ENCODE data around the gene RREB1. TPM values are rescaled to one million over a fixed set of nuclear protein-coding genes. Genes with fewer than 3 reads are reported as not detected.
"Not testable (repeated sequence)": the region's sequence is repeated elsewhere in the genome, so short reads cannot be mapped to it uniquely, and the experiment has no call there.

Gene RREB1
- total RNA-seq, 6 donors from 2014 or later = 44.2 to 112 (median 60.5) TPM

DNA sequence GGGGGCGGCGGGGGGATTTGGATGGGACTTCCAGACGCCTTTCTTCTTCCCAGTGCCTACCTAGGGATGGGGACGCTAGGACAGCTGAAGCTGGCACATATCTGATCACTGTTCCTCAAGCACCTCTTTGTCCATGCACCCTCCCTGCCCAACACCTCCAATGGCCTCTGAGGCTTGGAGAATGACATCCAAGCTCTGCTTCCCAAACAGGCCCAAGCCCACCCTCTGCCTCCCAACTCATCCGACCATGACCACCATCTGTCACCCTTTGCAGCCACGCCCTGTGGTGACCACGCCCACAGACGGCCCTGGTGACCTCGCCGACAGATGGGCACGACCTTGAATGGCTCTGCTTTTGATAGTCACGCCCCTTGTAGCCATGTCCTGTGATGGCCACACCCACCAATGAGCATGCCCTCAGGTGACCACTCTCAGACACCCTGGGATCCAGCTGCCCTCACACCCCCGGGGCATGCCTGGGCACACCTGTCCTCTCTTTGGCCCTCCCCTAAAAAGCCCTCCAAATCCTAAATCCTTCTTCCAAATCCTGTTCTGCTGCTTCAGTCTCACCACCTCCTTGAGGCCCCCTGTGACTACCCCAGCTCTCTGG is 154.2 kb downstream of the RREB1 start:
- Histone ChIP-seq H3K4me1 (peaks cover 13 to 16% (median 15%) of the 10 kb centered on the region in 4 donors), H3K36me3 (no peaks in the 10 kb centered on the region), H3K4me3 (peak overlapping the region in 3 of 4 donors; percentile 50 to 73 (median 71)), H3K9me3 (no peaks in the 10 kb centered on the region), H3K27ac (peak overlapping the region; percentile 72 to 83 (median 81)), H3K27me3 (no peaks in the 10 kb centered on the region)
- peak; percentile 28 to 77 for DNase-seq
- ATAC-seq (ENCODE audit: low FRiP score in 2 of 2) = no peak
- WGBS, 2 donors = 45 to 70% methylated on average over 6 to 13 of the region's 13 CpGs
- no peak for TF ChIP-seq EP300 (IDR thresholded peaks at IDR 0.05)
- TF ChIP-seq, protein P1, sequence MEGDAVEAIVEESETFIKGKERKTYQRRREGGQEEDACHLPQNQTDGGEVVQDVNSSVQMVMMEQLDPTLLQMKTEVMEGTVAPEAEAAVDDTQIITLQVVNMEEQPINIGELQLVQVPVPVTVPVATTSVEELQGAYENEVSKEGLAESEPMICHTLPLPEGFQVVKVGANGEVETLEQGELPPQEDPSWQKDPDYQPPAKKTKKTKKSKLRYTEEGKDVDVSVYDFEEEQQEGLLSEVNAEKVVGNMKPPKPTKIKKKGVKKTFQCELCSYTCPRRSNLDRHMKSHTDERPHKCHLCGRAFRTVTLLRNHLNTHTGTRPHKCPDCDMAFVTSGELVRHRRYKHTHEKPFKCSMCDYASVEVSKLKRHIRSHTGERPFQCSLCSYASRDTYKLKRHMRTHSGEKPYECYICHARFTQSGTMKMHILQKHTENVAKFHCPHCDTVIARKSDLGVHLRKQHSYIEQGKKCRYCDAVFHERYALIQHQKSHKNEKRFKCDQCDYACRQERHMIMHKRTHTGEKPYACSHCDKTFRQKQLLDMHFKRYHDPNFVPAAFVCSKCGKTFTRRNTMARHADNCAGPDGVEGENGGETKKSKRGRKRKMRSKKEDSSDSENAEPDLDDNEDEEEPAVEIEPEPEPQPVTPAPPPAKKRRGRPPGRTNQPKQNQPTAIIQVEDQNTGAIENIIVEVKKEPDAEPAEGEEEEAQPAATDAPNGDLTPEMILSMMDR (IDR thresholded peaks at IDR 0.05) = no peak
- TF ChIP-seq POLR2AphosphoS5 (IDR thresholded peaks at IDR 0.05) = no peak
- TF ChIP-seq POLR2A (IDR thresholded peaks at IDR 0.05) = no peak

DNA sequence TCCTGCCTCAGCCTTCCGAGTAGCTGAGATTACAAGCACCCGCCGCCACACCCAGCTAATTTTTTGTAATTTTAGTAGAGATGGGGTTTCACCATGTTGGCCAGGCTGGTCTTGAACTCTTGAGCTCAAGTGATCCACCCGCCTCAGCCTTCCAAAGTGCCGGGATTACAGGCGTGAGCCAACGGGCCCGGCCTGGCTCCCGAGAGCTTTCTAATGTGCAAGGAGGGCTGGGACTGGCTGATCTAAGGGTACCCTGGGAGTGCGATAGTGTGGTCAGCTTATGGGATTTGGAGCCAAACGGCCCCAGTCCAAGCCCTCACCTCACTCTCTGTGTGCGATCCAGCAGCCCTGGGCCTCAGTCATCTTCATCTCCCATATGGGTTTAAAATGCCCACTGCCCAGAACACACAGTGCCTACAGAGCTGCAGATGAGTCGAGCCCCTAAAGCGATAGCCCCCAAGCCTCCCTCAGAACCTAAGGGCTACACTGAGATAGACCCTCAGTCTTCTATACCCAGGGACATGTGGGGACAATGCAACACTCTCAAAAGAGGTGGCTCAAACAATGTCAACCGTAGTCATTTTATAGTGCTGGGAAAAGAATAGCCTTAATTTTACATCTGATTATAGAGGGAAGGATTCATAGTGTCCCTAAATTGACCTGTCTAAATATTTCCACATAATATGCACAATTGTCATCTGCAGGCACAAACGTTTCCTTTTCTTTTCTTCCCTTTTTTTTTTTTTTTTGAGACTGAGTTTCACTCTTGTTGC is 155.2 kb downstream of the RREB1 start:
- WGBS, 2 donors = 90 to 91% methylated on average over 16 of the region's 16 CpGs
- Histone ChIP-seq H3K9me3 (no peaks in the 10 kb centered on the region), H3K4me3 (no peak overlapping the region), H3K4me1 (peaks cover 13 to 16% (median 15%) of the 10 kb centered on the region in 4 donors), H3K27me3 (no peaks in the 10 kb centered on the region), H3K27ac (no peak overlapping the region), H3K36me3 (no peaks in the 10 kb centered on the region)
- TF ChIP-seq POLR2A (IDR thresholded peaks at IDR 0.05) (no peak), EP300 (IDR thresholded peaks at IDR 0.05) (no peak), POLR2AphosphoS5 (IDR thresholded peaks at IDR 0.05) (no peak)
- TF ChIP-seq, protein P1 (IDR thresholded peaks at IDR 0.05) = no peak
- DNase-seq (no peak), ATAC-seq (ENCODE audit: low FRiP score in 2 of 2) (no peak)

DNA sequence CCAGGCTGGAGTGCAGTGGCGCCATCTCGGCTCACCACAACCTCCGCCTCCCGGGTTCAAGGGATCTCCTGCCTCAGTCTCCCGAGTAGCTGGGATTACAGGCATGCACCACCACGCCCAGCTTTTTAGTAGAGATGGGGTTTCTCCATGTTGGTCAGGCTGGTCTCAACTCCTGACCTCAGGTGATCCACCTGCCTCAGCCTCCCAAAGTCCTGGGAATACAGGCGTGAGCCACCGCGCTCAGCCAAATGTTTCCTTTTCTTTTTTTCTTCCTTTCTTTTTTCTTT is 155.7 kb downstream of the RREB1 start:
- not testable (repeated sequence) for DNase-seq; H3K27ac ChIP-seq; H3K27me3 ChIP-seq; H3K4me3 ChIP-seq; H3K36me3 ChIP-seq; ATAC-seq (ENCODE audit: low FRiP score in 2 of 2); H3K9me3 ChIP-seq
- H3K4me1 ChIP-seq = peaks cover 13 to 16% (median 15%) of the 10 kb centered on the region in 4 donors
- 82 to 83% methylated on average over 9 of the region's 9 CpGs for WGBS, 2 donors

DNA sequence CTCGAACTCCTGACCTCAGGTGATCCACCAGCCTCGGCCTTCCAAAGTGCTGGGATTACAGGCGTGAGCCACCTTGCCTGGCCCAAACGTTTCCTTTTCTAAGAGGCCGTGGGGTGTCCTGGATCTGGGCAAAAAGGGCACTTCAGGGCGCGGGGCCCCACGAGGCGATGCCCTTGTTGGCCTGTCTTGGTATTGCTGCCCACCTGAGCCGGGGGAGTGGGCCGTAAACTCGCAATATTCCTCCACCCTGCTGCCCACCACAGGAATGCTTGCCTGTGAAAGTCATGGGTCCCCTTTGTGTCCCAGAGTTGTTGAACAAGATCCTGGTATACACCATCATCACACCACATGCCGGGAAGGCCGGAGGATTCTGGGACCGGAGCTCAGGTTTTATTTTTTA is 156.3 kb downstream of the RREB1 start:
- DNase-seq (no peak), ATAC-seq (ENCODE audit: low FRiP score in 2 of 2) (no peak)
- no peak overlapping the region for H3K27ac ChIP-seq
- peaks cover 13 to 16% (median 15%) of the 10 kb centered on the region in 4 donors for H3K4me1 ChIP-seq
- H3K9me3 ChIP-seq = no peaks in the 10 kb centered on the region
- H3K36me3 ChIP-seq = no peaks in the 10 kb centered on the region
- no peaks in the 10 kb centered on the region for H3K27me3 ChIP-seq
- H3K4me3 ChIP-seq = no peak overlapping the region
- TF ChIP-seq EP300 (IDR thresholded peaks at IDR 0.05) (no peak), POLR2A (IDR thresholded peaks at IDR 0.05) (no peak), POLR2AphosphoS5 (IDR thresholded peaks at IDR 0.05) (no peak)
- TF ChIP-seq, protein P1 (IDR thresholded peaks at IDR 0.05) = no peak
- WGBS, 2 donors = 91 to 94% methylated on average over 8 to 15 of the region's 15 CpGs

DNA sequence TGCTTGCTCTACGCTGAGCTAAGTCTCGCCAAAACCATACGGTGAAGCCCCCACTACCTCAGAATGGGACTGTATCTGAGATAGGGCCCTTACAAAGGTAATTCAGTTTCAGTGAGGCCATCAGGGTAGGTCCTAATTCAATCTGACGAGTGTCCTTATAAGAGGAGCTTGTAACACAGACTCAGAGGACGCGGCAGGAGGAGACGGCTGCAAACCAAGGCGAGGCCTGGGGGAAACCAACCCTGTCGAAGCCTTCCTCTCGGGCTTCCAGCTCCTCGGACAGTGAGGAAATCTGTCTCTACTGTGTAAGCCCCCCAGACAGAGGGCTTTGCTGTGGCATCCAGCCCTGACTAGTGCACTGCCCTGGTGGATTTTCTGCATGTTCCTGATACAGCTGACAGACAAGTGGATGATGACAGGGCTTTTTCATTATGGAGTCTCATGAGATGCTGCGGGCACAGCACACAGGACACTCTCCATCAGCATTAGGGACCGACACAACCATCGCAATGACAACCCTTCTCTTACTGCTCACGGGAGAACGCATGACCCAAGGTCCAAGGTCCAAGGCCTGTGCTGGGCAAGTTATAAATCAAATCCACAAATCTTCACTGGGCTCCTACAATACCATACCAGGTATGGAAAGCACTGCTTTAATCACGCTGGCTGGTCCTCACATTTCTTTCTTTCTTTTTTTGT is 157.1 kb downstream of the RREB1 start:
- 90 to 91% methylated on average over 16 to 17 of the region's 17 CpGs for WGBS, 2 donors
- no peak for DNase-seq
- no peak for TF ChIP-seq EP300 (IDR thresholded peaks at IDR 0.05)
- no peak for TF ChIP-seq POLR2AphosphoS5 (IDR thresholded peaks at IDR 0.05)
- TF ChIP-seq, protein P1 (IDR thresholded peaks at IDR 0.05) = no peak

DNA sequence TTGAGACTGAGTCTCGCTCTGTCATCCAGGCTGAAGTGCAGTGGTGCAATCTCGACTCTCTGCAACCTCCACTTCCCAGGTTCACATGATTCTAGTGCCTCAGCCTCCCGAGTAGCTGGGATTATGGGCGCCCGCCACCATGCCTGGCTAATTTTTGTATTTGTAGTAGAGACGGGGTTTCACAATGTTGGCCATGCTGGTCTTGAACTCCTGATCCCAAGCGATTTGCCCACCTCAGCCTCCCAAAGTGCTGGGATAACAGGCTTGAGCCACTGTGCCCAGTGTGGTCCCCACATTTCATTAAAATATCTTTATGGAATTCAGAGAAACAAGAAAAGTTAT is 157.6 kb downstream of the RREB1 start:
- not testable (repeated sequence) for H3K4me3 ChIP-seq; H3K36me3 ChIP-seq; DNase-seq; H3K27ac ChIP-seq; ATAC-seq (ENCODE audit: low FRiP score in 2 of 2); H3K27me3 ChIP-seq; H3K9me3 ChIP-seq
- WGBS, 2 donors = 95% methylated on average over 7 of the region's 7 CpGs
- H3K4me1 ChIP-seq = peaks cover 12 to 15% (median 14%) of the 10 kb centered on the region in 4 donors

More for the DNA sequence above, 157.1 kb downstream of the RREB1 start:
- Histone ChIP-seq H3K4me1 (peaks cover 13 to 16% (median 15%) of the 10 kb centered on the region in 4 donors), H3K4me3 (no peak overlapping the region), H3K9me3 (no peaks in the 10 kb centered on the region), H3K36me3 (no peaks in the 10 kb centered on the region), H3K27ac (no peak overlapping the region), H3K27me3 (no peaks in the 10 kb centered on the region)
- ATAC-seq (ENCODE audit: low FRiP score in 2 of 2) = no peak

All from upper lobe of left lung (tissue), 6 donors.